GM10266 (cell line): Measurements from ENCODE around the gene CAPN2.

Source experiments
- DNase-seq: peaks from one replicate; pipeline ENCODE4 v3.0.0; 2012; ENCODE audit errors: extremely low spot score
- CTCF ChIP-seq: IDR thresholded peaks from 2 replicates; pipeline ENCODE4 v1.5.1; 2012; ENCODE audit warnings: mild to moderate bottlenecking, low read depth; ENCODE audit not compliant: control insufficient read depth, insufficient read depth; ENCODE audit errors: missing control alignments

Gene CAPN2

GRCh38 chr1:223775711-223776074 lies 63.4 kb downstream of the CAPN2 start:
- no peak for DNase-seq
- no peak for TF ChIP-seq CTCF

- no peak for TF ChIP-seq CTCF
- no peak for DNase-seq
Measured at GRCh38 chr1:223776075-223776814, 63.9 kb downstream of the CAPN2 start.

- DNase-seq, result no peak
- TF ChIP-seq CTCF, result no peak
Measured at GRCh38 chr1:223776826-223777454, 64.6 kb downstream of the CAPN2 start.

GRCh38 chr1:223780318-223780717 lies 68.0 kb downstream of the CAPN2 start:
- no peak for TF ChIP-seq CTCF
- no peak for DNase-seq

- no peak for DNase-seq
- TF ChIP-seq CTCF, result no peak
Measured at GRCh38 chr1:223780949-223781348, 68.6 kb downstream of the CAPN2 start.

- DNase-seq, result no peak
- no peak for TF ChIP-seq CTCF
Measured at GRCh38 chr1:223783676-223784075, 71.3 kb downstream of the CAPN2 start.

GRCh38 chr1:223784541-223784940 lies 72.2 kb downstream of the CAPN2 start:
- TF ChIP-seq CTCF, result no peak
- DNase-seq, result no peak
